GM12873 (cell line): ENCODE measurements around the gene NCCRP1.
A peak's percentile ranks its signal among the peaks of the same experiment; 100 is the strongest.

Source experiments
- CTCF ChIP-seq: IDR thresholded peaks from 2 replicates; pipeline ENCODE4 v1.5.1; 2012; ENCODE audit warnings: low read depth, mild to moderate bottlenecking, moderate library complexity, low read length, control low read depth; ENCODE audit not compliant: insufficient read depth; ENCODE audit errors: missing control alignments

Gene NCCRP1

GRCh38 chr19:39211731-39212374 lies 15.1 kb downstream of the NCCRP1 start:
- TF ChIP-seq CTCF: no peak

GRCh38 chr19:39212375-39212742 lies 15.6 kb downstream of the NCCRP1 start:
- TF ChIP-seq CTCF: peak; percentile 68

- no peak for TF ChIP-seq CTCF
These were observed 20.3 kb downstream of the NCCRP1 start for GRCh38 chr19:39217094-39217493.

- TF ChIP-seq CTCF: no peak
These were observed 21.7 kb downstream of the NCCRP1 start for GRCh38 chr19:39218230-39219007.

- TF ChIP-seq CTCF: no peak
These were observed 27.0 kb downstream of the NCCRP1 start for GRCh38 chr19:39223703-39224279.

- TF ChIP-seq CTCF: peak; percentile 13
These were observed 28.1 kb downstream of the NCCRP1 start for GRCh38 chr19:39224910-39225309.

GRCh38 chr19:39230096-39230764 lies 33.5 kb downstream of the NCCRP1 start:
- TF ChIP-seq CTCF: no peak
